ENCODE data around the gene DZIP3.

DZIP3 gene

DNA sequence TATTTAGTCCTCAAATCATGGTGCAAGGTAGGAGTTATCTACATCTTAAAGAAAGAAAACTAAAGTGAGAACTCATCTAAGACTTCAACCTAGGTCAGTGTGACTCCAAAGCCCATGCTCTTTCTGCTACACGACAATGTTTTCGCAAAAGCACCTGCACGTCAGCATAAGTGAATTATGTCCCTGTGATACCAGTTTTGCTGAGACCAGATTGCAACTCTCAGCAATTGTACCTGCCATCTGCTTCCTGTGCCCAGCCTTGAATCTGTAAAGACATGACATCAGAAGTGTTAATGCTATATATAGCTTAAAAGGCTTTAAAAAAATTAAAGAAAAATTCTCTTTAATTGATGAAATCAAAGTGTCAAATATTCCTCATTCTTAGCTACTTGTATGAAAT is 124.3 kb downstream of the DZIP3 start:
- FAIRE-seq (no peak), DNase-seq (ENCODE audit: insufficient read length) (no peak)
- TF ChIP-seq TAF1 (IDR thresholded peaks at IDR 0.05; ENCODE audit: borderline replicate concordance, low read depth, low read length): no peak
- no peak for TF ChIP-seq POLR2AphosphoS5 (IDR thresholded peaks at IDR 0.05; ENCODE audit: low read depth, low read length)
- no peak for TF ChIP-seq POLR2A (IDR thresholded peaks at IDR 0.05; ENCODE audit: low read depth, low read length)

- no peak for FAIRE-seq
- DNase-seq (ENCODE audit: insufficient read length): no peak
- no peak for TF ChIP-seq POLR2AphosphoS5 (IDR thresholded peaks at IDR 0.05; ENCODE audit: low read depth, low read length)
- no peak for TF ChIP-seq POLR2A (IDR thresholded peaks at IDR 0.05; ENCODE audit: low read depth, low read length)
- no peak for TF ChIP-seq TAF1 (IDR thresholded peaks at IDR 0.05; ENCODE audit: borderline replicate concordance, low read depth, low read length)
Observed at GRCh38 chr3:108718454-108718853, 128.9 kb downstream of the DZIP3 start.

GRCh38 chr3:108719178-108719806 is 129.8 kb downstream of the DZIP3 start:
- DNase-seq (ENCODE audit: insufficient read length) (no peak), FAIRE-seq (no peak)
- TF ChIP-seq TAF1 (IDR thresholded peaks at IDR 0.05; ENCODE audit: borderline replicate concordance, low read depth, low read length) (no peak), POLR2AphosphoS5 (IDR thresholded peaks at IDR 0.05; ENCODE audit: low read depth, low read length) (no peak), POLR2A (IDR thresholded peaks at IDR 0.05; ENCODE audit: low read depth, low read length) (no peak)

- TF ChIP-seq TAF1 (IDR thresholded peaks at IDR 0.05; ENCODE audit: borderline replicate concordance, low read depth, low read length) (no peak), POLR2A (IDR thresholded peaks at IDR 0.05; ENCODE audit: low read depth, low read length) (no peak), POLR2AphosphoS5 (IDR thresholded peaks at IDR 0.05; ENCODE audit: low read depth, low read length) (no peak)
- FAIRE-seq (no peak), DNase-seq (ENCODE audit: insufficient read length) (no peak)
Observed at GRCh38 chr3:108722724-108723123, 133.2 kb downstream of the DZIP3 start.

GRCh38 chr3:108724101-108724500 is 134.6 kb downstream of the DZIP3 start:
- DNase-seq (ENCODE audit: insufficient read length): no peak
- no peak for TF ChIP-seq TAF1 (IDR thresholded peaks at IDR 0.05; ENCODE audit: borderline replicate concordance, low read depth, low read length)
- no peak for TF ChIP-seq POLR2A (IDR thresholded peaks at IDR 0.05; ENCODE audit: low read depth, low read length)
- no peak for TF ChIP-seq POLR2AphosphoS5 (IDR thresholded peaks at IDR 0.05; ENCODE audit: low read depth, low read length)
- FAIRE-seq: no peak

DNA sequence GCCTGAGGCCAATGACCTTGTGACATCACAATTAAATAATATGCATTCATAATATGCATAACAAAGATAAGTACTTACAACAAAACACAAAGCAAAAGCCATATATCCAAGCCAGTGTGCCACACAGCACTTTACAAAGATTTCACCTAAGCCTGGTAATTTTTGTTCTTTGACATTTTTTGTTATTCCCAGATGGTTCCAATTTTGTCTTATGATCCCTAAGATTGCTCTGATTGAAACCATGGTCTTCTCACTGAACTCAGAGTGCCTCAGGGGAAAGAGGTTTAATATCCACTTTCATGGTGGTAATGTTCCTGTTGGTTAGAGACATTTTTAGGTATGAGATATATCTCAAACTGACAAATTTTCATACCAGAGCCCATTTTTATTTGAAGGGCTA is 138.6 kb downstream of the DZIP3 start:
- FAIRE-seq: no peak
- no peak for TF ChIP-seq POLR2AphosphoS5 (IDR thresholded peaks at IDR 0.05; ENCODE audit: low read depth, low read length)
- no peak for TF ChIP-seq TAF1 (IDR thresholded peaks at IDR 0.05; ENCODE audit: borderline replicate concordance, low read depth, low read length)
- no peak for TF ChIP-seq POLR2A (IDR thresholded peaks at IDR 0.05; ENCODE audit: low read depth, low read length)
- no peak for DNase-seq (ENCODE audit: insufficient read length)

- TF ChIP-seq POLR2AphosphoS5 (IDR thresholded peaks at IDR 0.05; ENCODE audit: low read depth, low read length) (no peak), POLR2A (IDR thresholded peaks at IDR 0.05; ENCODE audit: low read depth, low read length) (no peak), TAF1 (IDR thresholded peaks at IDR 0.05; ENCODE audit: borderline replicate concordance, low read depth, low read length) (no peak)
- FAIRE-seq (no peak), DNase-seq (ENCODE audit: insufficient read length) (no peak)
Observed at GRCh38 chr3:108728934-108729333, 139.4 kb downstream of the DZIP3 start.

DNA sequence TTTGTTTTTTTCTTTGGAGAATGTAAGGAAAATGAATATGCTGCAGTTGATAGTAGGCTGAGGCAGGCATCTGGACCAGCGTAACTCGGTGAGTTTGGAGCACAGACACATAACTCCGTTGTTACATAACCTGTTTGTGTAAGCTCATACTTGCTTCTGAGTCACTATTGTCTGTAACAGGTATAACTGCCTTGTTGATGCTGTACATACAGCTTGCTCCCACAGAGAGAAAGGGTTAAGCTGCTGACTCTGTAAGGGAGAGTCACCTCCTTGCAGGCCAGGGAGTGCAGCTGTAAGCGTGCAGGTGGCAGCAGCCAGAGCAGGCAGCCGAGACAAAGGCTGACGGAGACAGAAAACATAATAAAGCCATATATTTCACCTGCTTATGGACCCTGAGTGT is 147.3 kb downstream of the DZIP3 start:
- FAIRE-seq (no peak), DNase-seq (ENCODE audit: insufficient read length) (no peak)
- TF ChIP-seq POLR2AphosphoS5 (IDR thresholded peaks at IDR 0.05; ENCODE audit: low read depth, low read length) (no peak), TAF1 (IDR thresholded peaks at IDR 0.05; ENCODE audit: borderline replicate concordance, low read depth, low read length) (no peak), POLR2A (IDR thresholded peaks at IDR 0.05; ENCODE audit: low read depth, low read length) (no peak)

DNA sequence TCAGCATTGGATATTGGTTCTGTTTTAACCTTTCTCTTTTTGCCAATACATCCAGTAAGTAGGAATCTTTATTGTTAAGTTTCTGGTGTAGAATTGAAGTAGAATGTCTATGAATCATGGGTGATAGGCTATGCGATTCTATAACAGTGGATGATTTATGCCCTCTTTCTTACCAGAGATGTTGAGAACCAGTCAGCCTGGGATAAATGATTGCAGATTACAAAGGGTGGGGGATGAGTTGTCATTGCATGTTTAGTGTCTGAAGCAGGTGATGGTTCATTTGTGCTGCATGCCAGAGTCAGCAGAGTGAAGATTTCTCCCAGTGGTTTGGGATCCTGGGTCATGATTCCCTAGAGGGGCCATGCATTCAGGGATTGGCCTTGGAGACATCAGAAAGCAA is 153.4 kb downstream of the DZIP3 start:
- no peak for TF ChIP-seq TAF1 (IDR thresholded peaks at IDR 0.05; ENCODE audit: borderline replicate concordance, low read depth, low read length)
- no peak for TF ChIP-seq POLR2A (IDR thresholded peaks at IDR 0.05; ENCODE audit: low read depth, low read length)
- no peak for TF ChIP-seq POLR2AphosphoS5 (IDR thresholded peaks at IDR 0.05; ENCODE audit: low read depth, low read length)
- FAIRE-seq (no peak), DNase-seq (ENCODE audit: insufficient read length) (no peak)
